UCSD-AML1 (cell line): Measurements from ENCODE around the gene CDC14A.
"Not testable (repeated sequence)": the region's sequence is repeated elsewhere in the genome, so short reads cannot be mapped to it uniquely, and the experiment has no call there.

Source experiments
- DNase-seq: peaks from one replicate; lab custom pipeline; 2025; ENCODE audit not compliant: unreplicated experiment; lab: John Stamatoyannopoulos, UW

The CDC14A gene

DNA sequence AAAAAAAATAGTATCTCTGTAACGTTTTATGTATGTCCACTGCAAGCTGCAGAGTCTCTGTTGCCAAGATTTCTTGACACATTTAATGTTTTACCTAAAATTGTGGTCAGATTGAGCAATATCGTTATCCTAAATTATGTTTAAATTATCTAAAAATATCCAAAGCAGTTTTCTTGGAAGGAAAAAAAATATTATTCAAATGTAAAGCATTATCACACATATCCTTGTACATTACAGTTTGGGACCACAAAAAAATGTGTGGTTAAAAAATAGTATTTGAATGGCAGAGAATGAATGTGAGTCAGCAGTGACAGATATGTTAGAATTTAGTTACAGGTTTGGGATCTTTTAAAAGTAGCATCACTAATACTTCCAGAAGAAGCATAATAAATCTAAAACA is 21.2 kb upstream of the CDC14A start:
- DNase-seq, result not testable (repeated sequence)

- DNase-seq, result no peak
Observed at GRCh38 chr1:100332331-100332730, 20.0 kb upstream of the CDC14A start.

GRCh38 chr1:100335436-100335835 is 16.9 kb upstream of the CDC14A start:
- no peak for DNase-seq

DNA sequence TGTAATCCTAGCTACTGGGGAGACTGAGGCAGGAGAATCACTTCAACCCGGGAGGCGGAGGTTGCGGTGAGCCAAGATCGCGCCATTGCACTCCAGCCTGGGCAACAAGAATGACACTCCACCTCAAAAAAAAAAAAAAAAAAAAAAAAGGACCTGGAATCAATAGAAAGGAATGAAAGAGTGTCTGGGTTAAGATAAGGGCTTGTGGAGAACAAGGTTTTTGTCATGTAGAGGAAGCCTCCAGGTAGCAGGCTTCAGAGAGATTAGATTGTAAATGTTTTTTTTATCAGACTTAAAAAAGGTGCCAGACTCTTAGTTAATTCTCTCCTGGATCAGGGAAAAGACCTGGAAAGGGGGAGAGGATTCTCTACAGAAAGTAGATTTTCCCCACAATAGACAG is 14.4 kb upstream of the CDC14A start:
- DNase-seq, result not testable (repeated sequence)

DNA sequence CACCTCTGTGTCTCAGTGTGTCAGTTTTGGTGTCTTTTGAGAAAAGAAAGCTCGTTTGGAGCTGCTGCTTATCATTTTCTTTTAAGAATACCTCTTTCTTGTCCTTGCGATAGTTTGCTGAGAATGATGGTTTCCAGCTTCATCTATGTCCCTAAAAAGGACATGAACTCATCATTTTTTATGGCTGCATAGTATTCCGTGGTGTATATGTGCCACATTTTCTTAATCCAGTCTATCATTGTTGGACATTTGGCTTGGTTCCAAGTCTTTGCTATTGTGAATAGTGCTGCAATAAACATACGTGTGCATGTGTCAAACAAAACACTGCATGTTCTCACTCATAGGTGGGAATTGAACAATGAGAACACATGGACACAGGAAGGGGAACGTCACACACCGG is 12.6 kb upstream of the CDC14A start:
- DNase-seq, result not testable (repeated sequence)

DNA sequence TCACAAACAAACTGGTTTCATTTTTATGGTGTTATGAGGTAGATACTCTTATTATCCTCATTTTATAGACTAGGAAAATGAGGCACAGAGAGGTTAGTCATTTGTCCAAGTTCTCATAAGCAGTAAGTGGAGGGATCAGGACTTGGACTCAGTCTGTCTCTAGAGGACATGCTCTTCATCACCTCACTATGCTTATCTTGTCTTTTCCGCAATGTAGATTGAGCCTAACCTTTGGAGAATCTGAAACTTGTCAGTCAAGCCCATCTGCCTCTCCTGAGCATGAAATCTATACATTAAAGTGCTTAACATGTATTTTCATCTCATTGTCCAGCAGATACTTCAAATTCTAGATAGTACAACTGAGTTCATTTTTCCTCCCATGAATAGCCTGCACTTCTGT is 11.8 kb upstream of the CDC14A start:
- DNase-seq, result no peak

DNA sequence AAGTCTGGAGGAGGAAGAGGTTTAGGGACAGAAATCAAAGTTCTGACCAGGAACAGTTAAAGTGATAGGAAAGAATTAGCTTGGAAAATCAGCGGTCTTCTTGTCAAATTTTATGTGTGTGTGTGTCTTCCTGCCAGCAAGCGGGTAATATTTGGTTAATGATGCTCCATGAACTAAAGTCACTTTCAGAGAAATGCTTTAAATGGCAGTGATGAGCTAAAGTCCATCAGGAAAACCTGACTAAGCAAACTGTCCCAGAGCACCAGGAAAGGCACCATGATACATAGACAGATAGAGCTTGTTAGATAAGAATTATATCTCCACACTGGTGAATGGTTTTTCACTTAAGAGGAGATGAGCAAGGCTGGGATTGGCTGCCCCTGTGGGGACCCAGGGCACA is 10.0 kb upstream of the CDC14A start:
- DNase-seq, result no peak

DNA sequence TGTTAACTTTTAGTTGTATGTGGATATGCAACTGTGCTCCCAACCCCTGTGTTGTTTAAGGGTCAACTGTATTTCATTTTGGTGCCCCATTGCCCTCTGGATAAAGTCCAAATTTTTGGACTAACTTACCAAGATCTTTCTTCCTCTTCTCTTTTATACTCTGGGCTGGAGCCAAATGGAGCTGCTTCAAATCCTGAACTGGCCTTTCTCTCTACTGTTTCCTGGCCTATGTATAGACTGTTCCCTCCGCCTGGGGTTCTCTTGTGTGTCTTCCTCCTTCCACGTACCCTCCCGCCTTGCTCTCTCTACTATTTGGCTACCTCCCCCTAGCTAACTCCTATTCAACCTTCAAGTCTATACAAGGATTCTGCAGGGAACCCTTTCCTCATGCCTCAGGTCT is 8.4 kb upstream of the CDC14A start:
- DNase-seq, result no peak

DNA sequence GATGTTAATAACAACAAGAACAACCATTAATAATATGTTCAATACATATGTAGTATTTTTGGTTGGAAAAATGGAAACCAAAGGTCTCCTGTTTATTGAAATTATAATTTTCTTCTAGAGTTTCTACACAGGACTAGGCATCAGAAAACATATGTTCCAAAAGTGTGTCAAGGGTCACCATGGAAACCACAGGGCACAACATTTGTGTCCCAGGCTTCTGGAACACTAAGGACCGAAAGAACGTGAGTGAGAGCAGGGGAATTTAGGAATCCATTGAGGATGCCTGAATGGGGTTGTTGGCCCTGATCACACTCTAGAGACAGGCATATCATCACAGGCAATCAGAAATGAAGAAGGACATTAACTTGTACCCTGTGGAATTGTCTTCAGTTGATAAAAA is 7.5 kb upstream of the CDC14A start:
- no peak for DNase-seq

DNA sequence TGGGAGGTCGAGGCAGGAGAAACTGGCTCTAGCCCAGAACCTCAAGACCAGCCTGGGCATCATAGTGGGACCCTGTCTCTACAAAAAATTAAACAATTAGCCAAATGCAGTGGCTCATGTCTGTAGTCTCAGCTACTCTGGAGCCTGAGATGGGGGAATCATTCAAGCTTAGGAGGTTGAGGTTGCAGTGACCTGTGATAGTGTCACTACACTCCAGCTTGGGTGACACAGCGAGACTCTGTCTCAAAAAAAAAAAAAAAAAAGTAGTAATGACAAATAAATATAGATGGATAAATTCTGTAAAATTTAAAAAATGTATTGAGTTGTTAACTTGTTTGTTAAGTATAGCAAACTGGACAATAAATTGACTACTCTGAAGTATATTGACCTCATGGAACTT is 5.9 kb upstream of the CDC14A start:
- DNase-seq, result no peak

DNA sequence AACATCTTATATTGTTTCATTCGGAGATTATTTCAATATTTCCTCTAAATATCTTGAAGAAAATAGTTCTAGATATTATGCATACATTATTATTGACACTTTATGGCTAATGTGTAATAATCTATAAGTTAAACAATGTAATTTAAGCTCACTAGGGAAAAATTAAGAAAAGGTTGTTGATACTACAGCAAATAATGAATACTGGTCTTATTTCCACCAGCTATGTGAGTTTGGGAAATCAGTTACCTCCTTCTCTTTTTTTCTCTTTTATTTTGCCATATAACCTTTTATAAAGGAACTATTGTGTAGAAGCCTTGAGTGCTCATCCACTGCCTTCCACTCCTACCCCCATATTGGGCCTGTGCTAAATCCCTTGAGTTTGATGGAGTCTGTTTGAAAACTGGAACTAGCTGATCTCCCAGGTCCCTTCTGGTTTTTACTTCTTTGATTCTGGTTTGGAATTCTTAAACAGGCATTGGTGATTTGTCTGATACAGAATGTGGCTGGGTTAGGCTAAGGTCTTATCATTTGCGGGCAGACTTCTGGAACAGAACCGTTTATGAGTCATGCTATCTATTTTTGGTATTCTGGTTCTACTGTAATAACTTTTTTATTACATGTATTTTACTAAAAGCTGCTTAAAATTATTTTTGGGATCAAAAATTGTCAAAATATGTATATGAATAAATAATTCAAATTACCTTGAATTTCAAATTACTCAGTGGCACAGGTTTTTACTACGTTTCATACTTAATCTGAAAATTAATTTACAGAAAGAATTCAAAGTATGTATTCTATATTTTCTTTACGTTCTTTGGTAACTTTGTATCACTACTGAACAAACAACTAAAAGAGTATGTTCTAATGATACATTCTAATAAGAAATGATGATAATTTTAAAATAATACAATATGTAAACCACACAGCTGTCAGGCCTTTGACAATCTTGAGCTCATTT is 5.0 kb upstream of the CDC14A start:
- no peak for DNase-seq

- no peak for DNase-seq
Observed at GRCh38 chr1:100348549-100349144, 3.7 kb upstream of the CDC14A start.

- DNase-seq, result no peak
Observed at GRCh38 chr1:100349246-100349645, 3.1 kb upstream of the CDC14A start.

- no peak for DNase-seq
Observed at GRCh38 chr1:100350787-100351094, 1.6 kb upstream of the CDC14A start.

- peak; percentile 93 for DNase-seq
Observed at GRCh38 chr1:100351095-100351887, 1.0 kb upstream of the CDC14A start.

- DNase-seq, result peak; percentile 68
Observed at GRCh38 chr1:100353071-100353801, 930 bp downstream of the CDC14A start.

GRCh38 chr1:100353988-100354387 is 1.7 kb downstream of the CDC14A start:
- DNase-seq, result no peak

DNA sequence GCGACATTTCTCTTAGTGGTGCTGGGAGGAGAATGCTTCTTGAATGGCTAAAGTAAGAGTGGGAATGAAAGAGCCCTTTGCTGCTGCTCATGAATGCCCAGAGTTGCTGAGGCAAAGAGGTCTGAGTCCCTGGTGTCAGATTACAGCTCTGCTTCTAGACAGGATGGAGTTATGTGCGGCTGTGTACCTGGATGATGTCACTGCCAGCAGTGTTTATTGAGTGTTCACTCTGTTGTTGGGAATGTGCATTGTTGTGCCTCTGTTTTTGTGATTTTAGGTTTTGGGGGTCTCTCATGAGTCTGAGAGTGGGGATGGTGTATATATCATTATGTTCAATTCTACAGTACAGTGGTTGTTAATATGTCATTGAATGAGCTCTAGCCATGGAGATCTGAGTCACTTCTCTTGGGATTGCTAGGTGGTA is 2.7 kb downstream of the CDC14A start:
- no peak for DNase-seq

DNA sequence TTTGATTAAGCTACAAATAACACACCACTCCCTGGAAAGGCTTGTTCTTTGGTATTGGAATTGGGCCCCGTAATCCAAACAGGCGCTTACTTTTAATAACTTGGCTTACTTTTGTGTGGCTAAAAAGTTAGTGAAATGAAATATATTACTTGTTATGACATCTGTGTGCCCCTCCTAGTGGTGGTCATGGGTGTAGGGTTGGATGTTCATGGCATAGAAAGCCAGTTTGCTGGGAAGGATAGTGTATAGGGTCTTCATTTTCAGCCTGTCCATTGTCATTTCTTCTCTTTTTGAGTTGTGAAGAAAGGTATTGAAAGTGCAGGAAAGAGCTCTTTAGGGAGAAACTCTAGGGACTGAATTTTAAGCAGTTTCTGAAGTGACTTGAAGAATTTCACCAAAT is 5.9 kb downstream of the CDC14A start:
- no peak for DNase-seq

GRCh38 chr1:100359139-100359538 is 6.8 kb downstream of the CDC14A start:
- DNase-seq, result peak; percentile 16
